Large intestine (tissue), 3 donors: ENCODE data around the gene SDHB. TPM values are rescaled to one million over a fixed set of nuclear protein-coding genes. Genes with fewer than 3 reads are reported as not detected.

Experiments used
- DNase-seq, 2 donors: peaks; one replicate each; pipeline versions ENCODE4 v3.0.0 to v3.0.0-alpha.2; 2013
- H3K27ac ChIP-seq: one replicate; pipeline ENCODE4 v1.5.1; 2013; ENCODE audit warnings: low read length
- H3K27me3 ChIP-seq: 2 replicates; pipeline ENCODE4 v1.6.1; 2013; ENCODE audit warnings: low read length; ENCODE audit not compliant: control insufficient read depth, insufficient read depth
- H3K36me3 ChIP-seq: 2 replicates; pipeline ENCODE4 v1.6.1; 2013; ENCODE audit warnings: low read length; ENCODE audit not compliant: control insufficient read depth, insufficient read depth
- H3K4me1 ChIP-seq: one replicate; pipeline ENCODE4 v1.6.1; 2013; ENCODE audit warnings: low read length; ENCODE audit not compliant: control insufficient read depth, insufficient read depth
- H3K4me3 ChIP-seq: one replicate; pipeline ENCODE4 v1.5.1; 2013; ENCODE audit warnings: low read length
- H3K9me3 ChIP-seq: one replicate; pipeline ENCODE4 v1.6.1; 2013; ENCODE audit warnings: mild to moderate bottlenecking, low read depth, low read length, moderate library complexity; ENCODE audit not compliant: control insufficient read depth
- WGBS: methylation state at CpG from one replicate; pipeline ENCODE4 v1.1.5; 2013; ENCODE audit warnings: low lambda C conversion rate; ENCODE audit not compliant: insufficient coverage; 5-methylcytosine and 5-hydroxymethylcytosine counted together
- polyA plus RNA-seq: library from polyadenylated mRNA; unstranded; fragments of 120-200 nt; gene quantifications from one replicate; pipeline ENCODE4 v1.2.1, GENCODE V29; 2013

SDHB gene
- polyA plus RNA-seq, 1 donor: 122 TPM

GRCh38 chr1:17052038-17052437 is 1.8 kb downstream of the SDHB start:
- Histone ChIP-seq H3K9me3 (no peaks in the 10 kb centered on the region), H3K4me3 (peak overlapping the region; percentile 86), H3K27ac (peak overlapping the region; percentile 93), H3K36me3 (peaks cover 25% of the 10 kb centered on the region), H3K27me3 (no peaks in the 10 kb centered on the region), H3K4me1 (peaks cover 16% of the 10 kb centered on the region)
- no CpG with 5 or more reads among the region's 1 CpG for WGBS
- peak; percentile 50 to 74 for DNase-seq

- H3K9me3 ChIP-seq: no peaks in the 10 kb centered on the region
- WGBS: 83% methylated on average over 2 of the region's 5 CpGs
- peaks cover 16% of the 10 kb centered on the region for H3K4me1 ChIP-seq
- no peaks in the 10 kb centered on the region for H3K27me3 ChIP-seq
- no peak for DNase-seq
- H3K36me3 ChIP-seq: peaks cover 42% of the 10 kb centered on the region
- no peak overlapping the region for H3K27ac ChIP-seq
- H3K4me3 ChIP-seq: no peak overlapping the region
These were observed 5.9 kb downstream of the SDHB start for GRCh38 chr1:17047924-17048323.

GRCh38 chr1:17046334-17046657 is 7.5 kb downstream of the SDHB start:
- peaks cover 51% of the 10 kb centered on the region for H3K36me3 ChIP-seq
- 78% methylated on average over 3 of the region's 3 CpGs for WGBS

GRCh38 chr1:17045634-17046333 is 8.0 kb downstream of the SDHB start:
- H3K27me3 ChIP-seq: no peaks in the 10 kb centered on the region
- WGBS: 100% methylated on average over 3 of the region's 9 CpGs
- peak in 1 of 2 donors; percentile 34 for DNase-seq
- H3K9me3 ChIP-seq: peaks cover 3% of the 10 kb centered on the region
- H3K36me3 ChIP-seq: peaks cover 50% of the 10 kb centered on the region
- no peak overlapping the region for H3K4me3 ChIP-seq
- no peak overlapping the region for H3K27ac ChIP-seq
- no peaks in the 10 kb centered on the region for H3K4me1 ChIP-seq

More at GRCh38 chr1:17046334-17046657, 7.5 kb downstream of the SDHB start:
- Histone ChIP-seq H3K27ac (no peak overlapping the region), H3K4me1 (peaks cover 2% of the 10 kb centered on the region), H3K27me3 (no peaks in the 10 kb centered on the region), H3K4me3 (no peak overlapping the region), H3K9me3 (peaks cover 2% of the 10 kb centered on the region)
- DNase-seq: no peak

GRCh38 chr1:17045150-17045549 is 8.7 kb downstream of the SDHB start:
- H3K27ac ChIP-seq: no peak overlapping the region
- no peak overlapping the region for H3K4me3 ChIP-seq
- peaks cover 3% of the 10 kb centered on the region for H3K9me3 ChIP-seq
- H3K4me1 ChIP-seq: no peaks in the 10 kb centered on the region
- H3K27me3 ChIP-seq: no peaks in the 10 kb centered on the region
- WGBS: no CpG with 5 or more reads among the region's 5 CpGs
- peaks cover 53% of the 10 kb centered on the region for H3K36me3 ChIP-seq
- no peak for DNase-seq

GRCh38 chr1:17043676-17044075 is 10.2 kb downstream of the SDHB start:
- Histone ChIP-seq H3K27ac (no peak overlapping the region), H3K27me3 (no peaks in the 10 kb centered on the region), H3K36me3 (peaks cover 47% of the 10 kb centered on the region), H3K4me1 (no peaks in the 10 kb centered on the region), H3K4me3 (no peak overlapping the region), H3K9me3 (peaks cover 3% of the 10 kb centered on the region)
- 90% methylated on average over 3 of the region's 5 CpGs for WGBS
- no peak for DNase-seq

GRCh38 chr1:17040135-17040534 is 13.7 kb downstream of the SDHB start:
- no peaks in the 10 kb centered on the region for H3K4me1 ChIP-seq
- no peak overlapping the region for H3K27ac ChIP-seq
- H3K9me3 ChIP-seq: peaks cover 3% of the 10 kb centered on the region
- H3K36me3 ChIP-seq: peaks cover 47% of the 10 kb centered on the region
- no peak overlapping the region for H3K4me3 ChIP-seq
- no CpG with 5 or more reads among the region's 1 CpG for WGBS
- no peaks in the 10 kb centered on the region for H3K27me3 ChIP-seq
- DNase-seq: no peak

- Histone ChIP-seq H3K27me3 (no peaks in the 10 kb centered on the region), H3K4me1 (no peaks in the 10 kb centered on the region), H3K36me3 (peaks cover 45% of the 10 kb centered on the region), H3K27ac (no peak overlapping the region), H3K9me3 (peaks cover 3% of the 10 kb centered on the region), H3K4me3 (no peak overlapping the region)
- DNase-seq: no peak
- 100% methylated on average over 1 of the region's 2 CpGs for WGBS
These were observed 14.3 kb downstream of the SDHB start for GRCh38 chr1:17039522-17039921.

GRCh38 chr1:17033481-17033880 is 20.4 kb downstream of the SDHB start:
- no peak for DNase-seq
- no CpG with 5 or more reads among the region's 4 CpGs for WGBS
- Histone ChIP-seq H3K27me3 (no peaks in the 10 kb centered on the region), H3K4me3 (no peak overlapping the region), H3K36me3 (peaks cover 44% of the 10 kb centered on the region), H3K4me1 (no peaks in the 10 kb centered on the region), H3K9me3 (no peaks in the 10 kb centered on the region), H3K27ac (no peak overlapping the region)

GRCh38 chr1:17032741-17033140 is 21.1 kb downstream of the SDHB start:
- no CpG with 5 or more reads among the region's 3 CpGs for WGBS
- DNase-seq: no peak
- Histone ChIP-seq H3K9me3 (no peaks in the 10 kb centered on the region), H3K36me3 (peaks cover 48% of the 10 kb centered on the region), H3K27ac (no peak overlapping the region), H3K4me1 (no peaks in the 10 kb centered on the region), H3K4me3 (no peak overlapping the region), H3K27me3 (no peaks in the 10 kb centered on the region)

- Histone ChIP-seq H3K9me3 (no peaks in the 10 kb centered on the region), H3K27ac (no peak overlapping the region), H3K4me1 (no peaks in the 10 kb centered on the region), H3K4me3 (no peak overlapping the region), H3K27me3 (no peaks in the 10 kb centered on the region), H3K36me3 (peaks cover 61% of the 10 kb centered on the region)
- WGBS: 100% methylated on average over 1 of the region's 4 CpGs
- no peak for DNase-seq
These were observed 22.4 kb downstream of the SDHB start for GRCh38 chr1:17031436-17031835.
